GM21619 (cell line): ENCODE results near the gene MTG1.

Experiments
- ATAC-seq: cut with Tn5 transposase; IDR thresholded peaks from one replicate; pipeline ENCODE4 v1.9.1; 2021; ENCODE audit not compliant: unreplicated experiment

The MTG1 gene

GRCh38 chr10:133394064-133394663 lies at the start of gene MTG1:
Gene MTG1 (plus strand): TSS chr10:133394157. CDS start chr10:133394221, 64 bp downstream.
- ATAC-seq = peak; percentile 51

GRCh38 chr10:133344236-133344635 lies 49.7 kb upstream of the MTG1 start:
- no peak for ATAC-seq

GRCh38 chr10:133346413-133346812 lies 47.5 kb upstream of the MTG1 start:
- ATAC-seq = no peak

DNA sequence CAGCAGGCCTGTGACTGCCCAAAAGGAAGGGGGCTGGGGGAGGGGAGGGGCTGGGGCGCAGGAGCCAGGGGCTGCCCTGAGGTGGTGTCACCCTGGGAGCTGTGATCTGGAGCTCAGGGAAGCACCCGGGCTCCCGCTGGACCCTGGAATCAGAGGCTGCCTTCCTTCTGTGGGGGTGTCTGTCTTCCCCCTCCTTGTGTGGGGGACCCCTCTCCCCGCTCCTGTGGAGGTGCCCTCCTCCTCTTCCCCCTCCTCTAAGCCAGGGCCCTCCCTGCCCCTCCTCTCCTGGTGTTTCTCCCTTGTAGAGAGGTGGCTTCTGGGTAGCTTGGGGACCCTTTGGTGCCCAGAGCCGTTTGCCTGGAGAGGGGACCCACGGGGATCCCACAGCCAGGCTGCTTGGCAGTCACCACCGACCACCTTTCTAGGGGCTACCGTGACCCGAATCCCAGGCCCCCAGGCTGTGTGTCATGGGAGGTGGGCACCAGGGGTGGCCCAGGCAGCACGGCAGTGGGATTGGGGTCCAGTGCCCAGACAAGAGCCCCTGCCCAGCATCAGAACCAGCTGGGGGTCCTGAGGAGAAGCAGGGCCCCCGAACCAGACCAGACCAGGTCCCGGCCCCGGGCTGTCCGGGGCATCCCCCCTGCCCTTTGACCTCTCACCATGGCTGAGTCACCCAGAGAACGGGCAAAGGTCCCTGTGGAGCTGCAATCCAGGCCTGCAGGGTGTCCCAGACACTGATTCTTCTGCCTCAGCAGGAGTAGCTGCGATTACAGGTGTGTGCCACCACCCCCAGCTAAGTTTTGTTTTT lies 46.0 kb upstream of the MTG1 start:
- ATAC-seq = no peak

GRCh38 chr10:133349160-133349568 lies 44.8 kb upstream of the MTG1 start:
- no peak for ATAC-seq

DNA sequence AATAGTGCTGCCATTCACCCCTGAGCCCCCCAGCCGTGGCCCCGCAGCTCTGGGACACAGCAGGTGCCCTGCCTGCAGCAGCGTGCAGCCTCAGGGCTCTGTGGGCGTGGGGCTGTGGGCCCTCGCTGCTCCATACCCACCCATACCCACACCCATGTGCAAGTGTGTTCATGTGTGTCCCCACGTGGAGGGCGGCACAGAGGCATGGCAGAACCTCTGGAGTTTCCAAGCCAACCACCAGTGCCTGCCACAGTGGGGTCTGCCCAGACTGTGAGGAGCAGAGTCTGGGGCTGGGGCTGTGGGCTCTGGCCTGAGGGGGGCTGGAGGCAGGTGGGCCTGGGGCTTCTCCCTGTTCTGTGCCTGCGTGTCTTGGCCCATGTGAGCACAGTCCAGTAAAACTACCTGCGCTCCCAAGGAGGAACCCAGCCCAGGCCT lies 44.4 kb upstream of the MTG1 start:
- no peak for ATAC-seq

- ATAC-seq = no peak
These were observed 43.5 kb upstream of the MTG1 start for GRCh38 chr10:133350283-133350949.

DNA sequence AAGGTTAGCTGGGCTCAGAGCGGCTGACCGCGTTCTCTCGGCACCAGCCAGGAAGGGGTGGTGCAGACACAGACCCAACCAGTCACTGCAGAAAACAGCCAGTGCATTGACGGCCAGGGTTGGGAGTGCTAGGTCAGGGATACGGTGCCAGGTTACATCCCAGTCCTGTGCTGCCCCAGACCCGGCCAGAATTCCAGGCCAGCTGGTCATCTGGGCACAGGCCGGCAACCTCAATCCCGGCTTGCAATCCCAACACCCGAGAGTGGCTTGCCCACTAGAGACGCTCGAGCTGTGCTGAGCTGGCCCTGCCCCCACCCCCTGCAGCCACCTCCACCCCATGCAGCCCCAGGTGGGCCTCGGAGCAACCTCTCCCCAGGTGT lies 43.0 kb upstream of the MTG1 start:
- ATAC-seq = no peak

DNA sequence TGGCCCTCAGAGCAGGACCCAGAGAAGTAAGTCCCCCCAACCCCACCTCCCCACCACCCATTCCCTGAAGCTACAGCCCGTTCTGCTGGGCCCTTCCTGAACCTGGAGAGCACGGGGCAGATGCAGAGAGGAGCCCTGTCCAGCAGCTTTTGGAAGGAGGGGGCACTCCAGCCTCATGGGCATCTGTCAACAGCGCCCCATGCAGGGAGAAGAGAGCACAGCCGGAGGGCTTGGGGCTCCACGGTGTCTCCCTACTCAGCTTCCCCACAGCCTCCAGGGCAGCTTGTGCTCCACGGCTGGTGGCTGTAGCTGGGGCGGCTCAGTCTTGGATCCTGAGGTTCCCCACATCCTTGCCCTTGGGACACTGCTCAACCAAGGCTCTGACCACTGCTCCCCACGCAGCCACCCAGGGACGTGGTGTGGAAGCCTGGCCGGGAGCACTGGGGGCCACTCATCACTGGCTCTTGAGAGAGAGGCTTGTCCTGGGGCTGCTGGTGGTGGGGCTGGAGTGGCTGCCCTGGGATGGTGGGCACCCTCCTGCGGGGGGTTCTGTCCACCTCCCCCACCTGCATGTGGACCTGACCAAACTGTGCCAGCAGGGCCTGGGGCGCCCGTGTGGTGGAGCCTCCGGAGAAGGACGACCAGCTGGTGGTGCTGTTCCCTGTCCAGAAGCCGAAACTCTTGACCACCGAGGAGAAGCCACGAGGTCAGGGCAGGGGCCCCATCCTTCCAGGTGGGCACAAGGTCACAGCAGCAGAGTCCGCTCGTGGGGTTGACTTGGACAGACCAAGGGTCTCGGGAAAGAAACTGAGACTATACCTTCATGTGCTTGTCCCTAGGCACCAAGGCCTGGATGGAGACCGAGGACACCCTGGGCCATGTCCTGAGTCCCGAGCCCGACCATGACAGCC lies 42.3 kb upstream of the MTG1 start:
- no peak for ATAC-seq

- ATAC-seq = no peak
These were observed 40.6 kb upstream of the MTG1 start for GRCh38 chr10:133353202-133353959.

GRCh38 chr10:133353988-133354605 lies 39.9 kb upstream of the MTG1 start:
- no peak for ATAC-seq

DNA sequence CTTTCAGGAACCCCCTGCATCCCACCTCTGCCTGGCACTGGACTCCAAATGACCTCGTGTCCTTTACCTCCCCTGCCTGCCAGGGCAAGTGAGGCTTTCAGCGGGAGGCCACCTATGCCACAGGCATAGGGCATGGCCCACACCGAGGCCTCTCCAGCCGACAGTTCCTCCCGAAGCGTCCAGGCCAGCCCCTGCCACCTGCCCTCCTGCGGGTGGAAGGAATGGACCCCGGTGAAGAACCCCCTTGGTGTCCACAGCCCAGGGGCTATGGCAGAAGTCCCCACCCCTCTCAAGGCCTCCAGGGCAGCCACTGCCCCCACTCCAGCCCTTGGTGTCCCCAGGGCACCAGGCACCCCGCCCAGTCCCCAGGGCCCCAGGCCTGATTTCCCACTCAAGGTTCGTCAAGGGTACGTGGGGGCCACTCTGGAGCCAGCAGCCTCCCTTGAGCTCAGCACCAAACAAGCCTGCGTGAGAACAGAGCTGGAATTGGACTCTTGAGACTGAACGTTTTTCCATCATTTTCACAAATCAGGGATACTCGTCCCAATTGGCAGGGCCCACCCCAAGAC lies 39.2 kb upstream of the MTG1 start:
- ATAC-seq = no peak

DNA sequence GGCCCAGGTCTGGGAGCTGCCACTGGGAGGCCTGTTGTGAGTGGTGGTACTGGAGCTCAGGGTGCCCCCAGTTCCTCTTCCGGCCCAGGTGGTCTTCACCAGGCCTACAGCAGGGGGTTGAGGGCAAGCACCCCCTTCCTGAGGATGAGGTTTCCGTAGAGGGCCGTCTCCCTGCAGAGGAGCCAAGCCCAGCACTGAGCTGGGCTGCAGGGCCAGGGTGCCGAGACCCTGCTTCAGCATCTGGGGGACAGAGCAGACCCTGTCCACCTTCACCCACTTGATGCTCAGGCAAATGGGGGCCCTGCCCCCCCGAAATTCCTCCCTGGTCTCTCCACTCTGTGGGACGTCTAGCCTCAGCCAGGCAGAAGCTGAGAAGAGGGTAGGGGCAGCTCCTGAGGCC lies 38.7 kb upstream of the MTG1 start:
- ATAC-seq = no peak

- no peak for ATAC-seq
These were observed 38.0 kb upstream of the MTG1 start for GRCh38 chr10:133355991-133356390.

- ATAC-seq = no peak
These were observed 37.2 kb upstream of the MTG1 start for GRCh38 chr10:133356549-133357284.

GRCh38 chr10:133357285-133358161 lies 36.4 kb upstream of the MTG1 start, which contains the start of gene FUOM:
Gene FUOM (minus strand): TSS chr10:133358019. CDS start chr10:133358007, 12 bp downstream.
- peak; percentile 66 for ATAC-seq

DNA sequence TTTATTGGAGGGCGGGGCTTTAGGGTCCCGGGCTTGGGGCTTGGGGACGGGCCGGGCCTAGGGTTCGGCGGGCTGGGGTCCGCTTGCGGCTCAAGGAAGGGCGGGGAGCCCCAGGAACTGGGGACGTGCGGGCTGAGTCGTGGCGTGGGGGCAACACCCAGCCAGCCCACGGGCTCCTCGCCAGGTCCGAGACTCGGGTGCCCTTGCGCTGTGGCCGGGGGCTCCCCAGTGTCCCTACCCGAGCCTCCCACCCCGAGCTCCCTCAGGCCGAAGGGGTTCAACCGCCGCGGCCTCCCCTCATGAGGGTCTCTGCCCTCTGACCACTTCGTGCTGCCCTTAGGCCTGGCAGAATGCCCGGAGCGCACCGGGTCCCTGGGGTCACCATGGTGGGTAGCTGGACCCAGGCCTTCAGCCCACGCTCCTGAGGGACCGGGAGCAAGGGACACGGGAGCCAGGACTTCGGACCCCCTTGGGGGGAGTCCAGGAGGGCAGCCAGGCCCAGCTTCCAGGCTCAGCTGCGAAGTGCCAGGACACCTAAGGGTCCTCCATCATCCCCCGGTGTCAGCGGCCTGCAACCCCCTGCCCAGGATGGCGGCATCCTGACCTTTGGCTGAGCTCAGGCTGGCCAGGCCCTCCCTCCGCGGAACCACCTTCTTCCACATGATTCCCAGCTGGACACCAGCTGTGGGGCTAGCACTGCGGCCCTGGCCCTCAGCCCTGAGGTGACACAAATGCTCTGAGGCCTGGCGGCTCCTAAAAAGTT lies 35.6 kb upstream of the MTG1 start:
- ATAC-seq = no peak
